GM23338 (cell line): ENCODE results near the gene FIBP. TPM values are rescaled to one million over a fixed set of nuclear protein-coding genes. Genes with fewer than 3 reads are reported as not detected.
A peak's percentile ranks its signal among the peaks of the same experiment; 100 is the strongest.

Source experiments
- ATAC-seq: fragments of 200-7000 bp; cut with Tn5 transposase; 3 replicates; pipeline ENCODE4 v1.9.1; 2020
- DNase-seq: peaks from one replicate; pipeline ENCODE4 v3.0.0-alpha.2; 2015; ENCODE audit warnings: low spot score
- H2AFZ ChIP-seq: fragments of 200-600 bp; sonication (generic); 2 replicates; pipeline ENCODE4 v1.8.0; 2016; ENCODE audit warnings: antibody characterized with exemption, mild to moderate bottlenecking, moderate library complexity
- H3F3A ChIP-seq: fragments of 200-600 bp; sonication (generic); replicated peaks from 2 replicates; pipeline ENCODE4 v1.8.0; 2017; ENCODE audit warnings: antibody characterized with exemption, mixed run types, low read depth
- H3K27ac ChIP-seq: fragments of 200-600 bp; sonication (generic); 2 replicates; pipeline ENCODE4 v1.6.1; 2016; ENCODE audit warnings: low read depth
- H3K27me3 ChIP-seq: fragments of 200-600 bp; sonication (generic); 2 replicates; pipeline ENCODE4 v1.8.0; 2016; ENCODE audit warnings: mild to moderate bottlenecking, mixed run types, moderate library complexity; ENCODE audit not compliant: insufficient read depth
- H3K36me3 ChIP-seq: fragments of 200-600 bp; sonication (generic); 2 replicates; pipeline ENCODE4 v1.8.0; 2016; ENCODE audit warnings: mild to moderate bottlenecking; ENCODE audit not compliant: insufficient read depth
- H3K4me1 ChIP-seq: fragments of 200-600 bp; sonication (generic); 2 replicates; pipeline ENCODE4 v1.8.0; 2016; ENCODE audit warnings: mild to moderate bottlenecking, moderate library complexity; ENCODE audit not compliant: insufficient read depth
- H3K4me2 ChIP-seq: fragments of 200-600 bp; sonication (generic); 2 replicates; pipeline ENCODE4 v1.7.1; 2017; ENCODE audit warnings: mixed run types
- H3K4me3 ChIP-seq: fragments of 200-600 bp; sonication (generic); 2 replicates; pipeline ENCODE4 v1.6.1; 2016; ENCODE audit warnings: mixed run types
- H3K79me2 ChIP-seq: fragments of 200-600 bp; sonication (generic); replicated peaks from 2 replicates; pipeline ENCODE4 v1.8.0; 2017; ENCODE audit warnings: mild to moderate bottlenecking; ENCODE audit not compliant: insufficient read depth
- H3K9me2 ChIP-seq: fragments of 200-600 bp; sonication (generic); 2 replicates; pipeline ENCODE4 v1.8.0; 2017; ENCODE audit not compliant: insufficient read depth
- H4K20me1 ChIP-seq: fragments of 200-600 bp; sonication (generic); replicated peaks from 2 replicates; pipeline ENCODE4 v1.8.0; 2017; ENCODE audit warnings: mild to moderate bottlenecking; ENCODE audit not compliant: insufficient read depth
- H3K27ac Mint-ChIP-seq: 2 replicates; pipeline ENCODE4 v1.8.0; 2020; ENCODE audit warnings: inconsistent platforms, mild to moderate bottlenecking, moderate library complexity, mixed read lengths
- H3K27me3 Mint-ChIP-seq: 3 replicates; pipeline ENCODE4 v1.8.0; 2022; ENCODE audit warnings: low read depth, mild to moderate bottlenecking, moderate library complexity, mixed read lengths, inconsistent platforms; ENCODE audit not compliant: insufficient read depth, poor library complexity
- H3K36me3 Mint-ChIP-seq: 3 replicates; pipeline ENCODE4 v1.8.0; 2021; ENCODE audit warnings: low read depth, mild to moderate bottlenecking, inconsistent platforms, moderate library complexity, mixed read lengths
- H3K4me1 Mint-ChIP-seq: 3 replicates; pipeline ENCODE4 v1.8.0; 2020; ENCODE audit warnings: mild to moderate bottlenecking, inconsistent platforms, mixed read lengths
- H3K4me3 Mint-ChIP-seq: 3 replicates; pipeline ENCODE4 v1.8.0; 2021; ENCODE audit warnings: moderate library complexity, mild to moderate bottlenecking, inconsistent platforms, mixed read lengths
- H3K9me3 Mint-ChIP-seq: 3 replicates; pipeline ENCODE4 v1.8.0; 2020; ENCODE audit warnings: moderate library complexity, mild to moderate bottlenecking, inconsistent platforms, mixed read lengths
- CREB1 ChIP-seq: fragments of 250-450 bp; sonication (Bioruptor Pico); IDR thresholded peaks from 2 replicates; pipeline ENCODE4 v1.5.0; 2020; ENCODE audit warnings: low read depth, mild to moderate bottlenecking, moderate library complexity
- CTCF ChIP-seq, 2 experiments: fragments of 200-600 bp in 1 of 2; sonication (generic) in 1 of 2; conservative IDR thresholded peaks; 2 replicates each; pipeline versions ENCODE4 v1.5.1 to v1.6.1; 2016 to 2017; ENCODE audit warnings: antibody characterized with exemption in 2 of 2, low read depth in 2 of 2, mild to moderate bottlenecking in 2 of 2, moderate library complexity in 1 of 2
- ETS1 ChIP-seq: IDR thresholded peaks from 2 replicates; pipeline ENCODE4 v1.6.1; 2016; ENCODE audit warnings: antibody characterized with exemption
- EZH2 ChIP-seq: fragments of 200-600 bp; sonication (generic); IDR thresholded peaks from one replicate; pipeline ENCODE4 v1.8.0; 2017; ENCODE audit warnings: antibody characterized with exemption, mild to moderate bottlenecking, low read depth; ENCODE audit not compliant: unreplicated experiment
- EZH2phosphoT487 ChIP-seq: fragments of 200-600 bp; sonication (generic); IDR thresholded peaks from one replicate; pipeline ENCODE4 v1.8.1; 2018; ENCODE audit warnings: antibody characterized with exemption; ENCODE audit not compliant: unreplicated experiment
- JUNB ChIP-seq: IDR thresholded peaks from one replicate; pipeline ENCODE4 v1.6.1; 2016; ENCODE audit warnings: antibody characterized with exemption; ENCODE audit not compliant: unreplicated experiment
- NANOG ChIP-seq: IDR thresholded peaks from 2 replicates; pipeline ENCODE4 v1.6.1; 2016; ENCODE audit warnings: antibody characterized with exemption, borderline replicate concordance
- POLR2AphosphoS5 ChIP-seq: IDR thresholded peaks from 2 replicates; pipeline ENCODE4 v1.6.1; 2016; ENCODE audit warnings: antibody characterized with exemption, low read depth
- REST ChIP-seq: IDR thresholded peaks from one replicate; pipeline ENCODE4 v1.6.1; 2018; ENCODE audit warnings: antibody characterized with exemption; ENCODE audit not compliant: unreplicated experiment
- STAT1 ChIP-seq: IDR thresholded peaks from one replicate; pipeline ENCODE4 v1.6.1; 2016; ENCODE audit warnings: antibody characterized with exemption; ENCODE audit not compliant: unreplicated experiment
- ZNF114 ChIP-seq: fragments of 250-450 bp; sonication (Bioruptor Pico); IDR thresholded peaks from 2 replicates; pipeline ENCODE4 v1.5.0; 2020; ENCODE audit warnings: mild to moderate bottlenecking, moderate library complexity
- ZNF331 ChIP-seq: fragments of 250-450 bp; sonication (Bioruptor Pico); IDR thresholded peaks from 2 replicates; pipeline ENCODE4 v1.5.0; 2020; ENCODE audit warnings: low read depth, mild to moderate bottlenecking, moderate library complexity
- ZNF462 ChIP-seq: fragments of 250-450 bp; sonication (Bioruptor Pico); IDR thresholded peaks from 2 replicates; pipeline ENCODE4 v1.5.0; 2020; ENCODE audit warnings: mild to moderate bottlenecking, moderate library complexity
- polyA plus RNA-seq: library from polyadenylated mRNA; unstranded; fragments of >200 nt; fragmentation: Nextera tagmentation; extraction: Ambion mirVana; gene quantifications from 2 replicates; pipeline ENCODE4 v1.2.1, GENCODE V29; 2016
- total RNA-seq: library from RNA; depleted of rRNA; stranded (reverse); fragments of >200 nt; shearing (Covaris generic); gene quantifications from 2 replicates; pipeline ENCODE4 v1.2.3, GENCODE V29; 2014

Gene FIBP
- total and polyA plus RNA-seq, 2 experiments from 2014 or later: 79.0 to 102 TPM

GRCh38 chr11:65857853-65858680, 30.2 kb downstream of the FIBP start, which contains the start of gene CFL1:
TSS of gene CFL1 (minus strand) at chr11:65858180. CDS start at chr11:65858099, 81 bp downstream.
- peaks cover 50% of the 10 kb centered on the region for H3K79me2 ChIP-seq
- peak within 1 kb of the TSS; percentile 39; the same call in 1 of the 2 replicates for H2AFZ ChIP-seq
- H3K27me3 ChIP-seq: no peaks in the 10 kb centered on the region
- H3K36me3 ChIP-seq: peaks cover 32% of the 10 kb centered on the region
- Mint-ChIP-seq H3K27me3 (peaks cover 45% of the 10 kb centered on the region), H3K4me3 (peak within 1 kb of the TSS; percentile 91), H3K4me1 (peaks cover 33% of the 10 kb centered on the region), H3K9me3 (peaks cover 4% of the 10 kb centered on the region; the same call in 2 of the 3 replicates), H3K27ac (peak within 1 kb of the TSS; percentile 96), H3K36me3 (peaks cover 56% of the 10 kb centered on the region)
- H3K4me2 ChIP-seq: peak within 1 kb of the TSS; percentile 95
- H4K20me1 ChIP-seq: peaks cover 39% of the 10 kb centered on the region
- TF ChIP-seq ZNF331 (CRISPR knock-in tag) (no peak), ZNF114 (CRISPR knock-in tag) (no peak), CREB1 (CRISPR knock-in tag) (no peak; the same call in 1 of the 2 replicates), ETS1 (peak; percentile 99), CTCF (conservative IDR thresholded peaks at IDR 0.05; ENCODE audit: low read depth in 2 of 2) (no peak), STAT1 (no peak), NANOG (no peak), EZH2phosphoT487 (no peak), EZH2 (no peak), JUNB (no peak), ZNF462 (CRISPR knock-in tag) (no peak), POLR2AphosphoS5 (peak; percentile 99), REST (peak; percentile 30)
- DNase-seq (peak; percentile 98), ATAC-seq (peak; percentile 53)
- peak within 1 kb of the TSS; percentile 94 for H3K27ac ChIP-seq
- H3K4me1 ChIP-seq: peaks cover 11% of the 10 kb centered on the region
- H3K9me2 ChIP-seq: no peaks in the 10 kb centered on the region
- peaks cover 60% of the 10 kb centered on the region for H3F3A ChIP-seq
- H3K4me3 ChIP-seq: peak within 1 kb of the TSS; percentile 93
